Measurements from ENCODE around the gene ZBTB7C.

The ZBTB7C gene

DNA sequence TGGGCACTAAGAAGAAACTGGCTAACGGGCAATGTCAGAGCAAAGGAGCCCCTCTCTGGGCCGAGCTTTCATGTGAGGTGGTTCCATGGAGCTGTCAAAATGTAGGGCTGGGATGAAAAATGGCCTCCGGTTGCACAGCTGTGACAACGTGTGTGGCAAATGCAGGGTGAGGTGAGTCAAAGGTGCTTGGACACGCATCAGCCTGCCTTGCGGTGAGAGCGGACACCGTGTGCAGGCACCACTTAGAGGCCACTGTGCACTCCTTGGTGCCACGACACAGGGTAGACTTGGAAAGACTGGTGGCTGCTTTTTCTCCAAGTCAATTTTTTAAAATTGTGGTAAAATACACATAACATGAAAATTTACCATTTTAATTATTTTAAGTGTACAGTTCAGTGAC, 195.4 kb downstream of the ZBTB7C start:
- Histone ChIP-seq H3K4me3 (ENCODE audit: low read length) (no peak overlapping the region), H3K9ac (ENCODE audit: low read depth, low read length) (no peak overlapping the region), H3K9me3 (ENCODE audit: insufficient read depth, low read depth, low read length) (peaks cover 3% of the 10 kb centered on the region; the same call in 1 of the 2 replicates), H3K27ac (ENCODE audit: low read length) (no peak overlapping the region), H3K4me1 (ENCODE audit: insufficient read depth, low read length) (no peaks in the 10 kb centered on the region), H3K36me3 (ENCODE audit: insufficient read depth, low read depth, low read length) (no peaks in the 10 kb centered on the region), H3K27me3 (ENCODE audit: insufficient read depth, low read length) (no peaks in the 10 kb centered on the region)

DNA sequence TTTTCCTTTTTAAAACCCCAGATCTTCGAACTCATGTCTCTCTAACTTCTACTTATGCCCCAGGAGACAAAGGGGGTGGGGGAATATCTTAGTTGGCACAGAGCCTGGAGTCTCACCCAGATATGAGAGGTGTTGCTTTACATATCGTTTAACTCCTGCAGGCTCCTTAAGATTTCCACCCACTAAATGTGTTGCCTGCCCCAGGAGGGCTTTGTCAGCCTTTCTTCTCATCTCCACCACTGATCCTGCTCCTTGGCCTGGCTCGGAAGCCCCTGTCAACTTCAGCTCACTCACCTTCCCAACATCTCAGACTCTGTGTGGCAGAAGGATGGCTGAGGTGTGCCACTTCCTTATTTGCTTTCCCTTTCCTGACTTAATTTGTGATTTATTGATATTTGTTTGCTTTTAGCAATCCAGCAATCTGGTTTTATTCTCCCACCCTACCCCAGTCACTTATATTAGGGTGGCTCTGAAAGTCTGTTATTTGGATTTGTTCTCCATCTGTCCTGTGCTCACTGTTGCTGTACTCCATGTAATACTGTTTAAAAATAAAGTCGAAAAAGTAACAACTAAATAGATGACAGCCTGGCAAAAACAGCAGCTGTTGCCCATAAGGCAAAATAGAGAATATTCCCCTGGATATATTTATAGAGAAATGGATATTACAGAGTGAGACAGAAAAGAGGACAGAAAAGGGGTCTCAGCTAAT, 200.6 kb downstream of the ZBTB7C start:
- Histone ChIP-seq H3K27ac (ENCODE audit: low read length) (no peak overlapping the region), H3K9me3 (ENCODE audit: insufficient read depth, low read depth, low read length) (peaks cover 3% of the 10 kb centered on the region; the same call in 1 of the 2 replicates), H3K9ac (ENCODE audit: low read depth, low read length) (no peak overlapping the region), H3K4me3 (ENCODE audit: low read length) (no peak overlapping the region), H3K36me3 (ENCODE audit: insufficient read depth, low read depth, low read length) (no peaks in the 10 kb centered on the region), H3K27me3 (ENCODE audit: insufficient read depth, low read length) (no peaks in the 10 kb centered on the region), H3K4me1 (ENCODE audit: insufficient read depth, low read length) (no peaks in the 10 kb centered on the region)

DNA sequence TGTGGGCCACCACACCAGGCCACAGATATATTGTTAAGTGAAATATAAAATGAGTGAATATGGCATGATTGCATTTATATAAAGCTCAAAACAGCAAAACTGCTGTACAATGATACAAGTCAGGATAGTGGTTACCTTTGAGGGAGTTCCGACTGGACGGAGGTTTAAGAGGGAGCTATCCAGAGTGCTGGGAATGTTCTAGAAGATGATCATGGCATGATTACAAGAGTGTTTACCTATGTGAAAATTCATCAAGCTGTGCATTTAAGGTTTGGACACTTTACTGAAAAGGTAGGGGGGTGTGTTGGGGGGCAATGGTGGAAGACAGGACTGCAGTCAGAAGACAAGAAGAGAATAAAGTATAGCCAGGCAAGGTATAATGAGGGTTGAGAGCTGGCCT, 201.4 kb downstream of the ZBTB7C start:
- Histone ChIP-seq H3K36me3 (ENCODE audit: insufficient read depth, low read depth, low read length) (no peaks in the 10 kb centered on the region), H3K4me3 (ENCODE audit: low read length) (no peak overlapping the region), H3K9ac (ENCODE audit: low read depth, low read length) (no peak overlapping the region), H3K27me3 (ENCODE audit: insufficient read depth, low read length) (no peaks in the 10 kb centered on the region), H3K9me3 (ENCODE audit: insufficient read depth, low read depth, low read length) (peaks cover 3% of the 10 kb centered on the region; the same call in 1 of the 2 replicates), H3K27ac (ENCODE audit: low read length) (no peak overlapping the region), H3K4me1 (ENCODE audit: insufficient read depth, low read length) (no peaks in the 10 kb centered on the region)

DNA sequence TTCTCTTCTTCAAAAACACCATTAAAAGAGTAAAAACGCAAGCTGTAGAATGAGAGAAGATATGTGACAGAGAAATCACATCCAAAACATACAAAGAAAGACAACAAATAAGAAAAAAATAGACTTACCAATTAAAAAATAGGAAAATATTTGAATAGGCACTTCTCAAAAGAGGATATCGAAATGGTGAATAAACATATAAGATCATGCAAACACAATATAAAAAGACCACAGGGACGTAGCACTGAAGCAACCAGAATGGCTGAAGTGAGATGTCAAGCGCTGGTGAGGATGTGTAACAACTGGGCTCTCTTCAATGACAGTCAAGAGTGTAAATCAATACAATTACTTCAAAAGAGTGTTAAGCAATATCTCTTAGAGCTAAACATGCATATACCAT, 202.3 kb downstream of the ZBTB7C start:
- H3K9ac ChIP-seq (ENCODE audit: low read depth, low read length) = no peak overlapping the region
- no peaks in the 10 kb centered on the region for H3K36me3 ChIP-seq (ENCODE audit: insufficient read depth, low read depth, low read length)
- H3K27ac ChIP-seq (ENCODE audit: low read length) = no peak overlapping the region
- no peaks in the 10 kb centered on the region for H3K4me1 ChIP-seq (ENCODE audit: insufficient read depth, low read length)
- no peak overlapping the region for H3K4me3 ChIP-seq (ENCODE audit: low read length)
- H3K27me3 ChIP-seq (ENCODE audit: insufficient read depth, low read length) = no peaks in the 10 kb centered on the region
- H3K9me3 ChIP-seq (ENCODE audit: insufficient read depth, low read depth, low read length) = peaks cover 3% of the 10 kb centered on the region; the same call in 1 of the 2 replicates

DNA sequence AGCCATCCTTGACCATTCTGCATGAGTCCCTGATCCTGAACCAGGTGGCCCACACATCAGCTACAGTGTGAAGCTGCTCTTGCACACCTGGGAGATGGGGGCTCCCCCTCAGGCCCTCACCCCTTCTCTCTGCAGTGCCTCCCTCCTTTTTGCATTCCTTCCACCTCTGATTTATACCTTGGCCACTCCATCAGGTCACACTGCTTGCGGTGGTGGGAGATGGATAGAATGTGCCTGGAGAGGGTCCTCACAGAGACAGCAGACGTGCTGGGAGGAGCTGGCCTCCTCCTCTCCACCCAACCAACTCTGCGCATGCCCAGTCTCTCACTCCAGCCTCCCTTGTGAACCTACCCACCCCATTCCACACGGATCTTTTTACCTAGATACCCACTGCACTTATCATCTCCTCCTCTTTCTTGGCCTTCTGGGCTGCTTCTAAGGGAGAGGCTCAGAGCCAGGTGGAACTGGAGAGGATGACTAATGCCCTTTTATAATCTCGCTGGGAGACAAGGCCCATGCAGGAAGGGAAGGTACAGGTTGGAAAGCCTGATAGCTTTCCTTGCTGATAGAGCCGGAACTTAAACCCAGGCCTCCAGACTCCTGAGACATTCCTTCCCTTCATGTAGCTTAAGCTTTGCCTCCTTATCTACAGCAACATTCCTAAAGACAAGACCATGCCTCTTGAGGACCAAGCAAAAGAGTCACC, 205.1 kb downstream of the ZBTB7C start:
- Histone ChIP-seq H3K9me3 (ENCODE audit: insufficient read depth, low read depth, low read length) (no peaks in the 10 kb centered on the region), H3K27me3 (ENCODE audit: insufficient read depth, low read length) (no peaks in the 10 kb centered on the region), H3K4me3 (ENCODE audit: low read length) (no peak overlapping the region), H3K36me3 (ENCODE audit: insufficient read depth, low read depth, low read length) (no peaks in the 10 kb centered on the region), H3K27ac (ENCODE audit: low read length) (no peak overlapping the region), H3K4me1 (ENCODE audit: insufficient read depth, low read length) (no peaks in the 10 kb centered on the region), H3K9ac (ENCODE audit: low read depth, low read length) (no peak overlapping the region)

DNA sequence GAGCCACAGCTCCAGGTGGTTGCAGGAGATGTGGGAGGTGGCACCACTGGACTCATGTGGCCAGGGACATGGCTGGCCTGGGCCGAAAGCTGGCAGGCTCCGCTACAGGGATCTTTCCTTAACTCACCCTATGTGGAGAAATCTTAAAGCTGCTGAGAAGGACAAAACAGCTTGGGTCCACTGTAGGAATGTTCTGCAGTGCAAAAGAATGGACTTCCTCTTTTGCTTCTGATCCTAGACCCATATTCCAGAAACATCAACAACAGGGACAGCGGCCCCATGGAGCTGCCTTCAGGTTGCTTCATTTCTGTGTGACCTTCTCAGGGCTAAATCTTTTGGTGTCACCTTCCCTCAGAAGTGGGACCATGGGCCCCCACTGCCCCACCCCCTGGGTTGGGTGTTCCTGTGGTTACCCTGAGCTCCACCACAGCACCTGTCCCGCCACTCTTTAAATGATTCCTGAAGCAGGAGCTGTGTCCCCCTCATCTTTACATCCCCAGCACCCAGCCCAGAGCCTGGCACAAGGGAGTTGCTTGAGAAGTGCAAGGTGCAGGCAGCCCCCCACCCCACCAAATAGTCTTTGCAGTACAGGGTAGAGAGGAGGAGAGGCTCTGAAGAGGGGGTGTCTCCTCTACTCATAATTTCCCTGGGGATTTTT, 205.8 kb downstream of the ZBTB7C start:
- no peak overlapping the region for H3K27ac ChIP-seq (ENCODE audit: low read length)
- H3K4me1 ChIP-seq (ENCODE audit: insufficient read depth, low read length) = no peaks in the 10 kb centered on the region
- no peaks in the 10 kb centered on the region for H3K36me3 ChIP-seq (ENCODE audit: insufficient read depth, low read depth, low read length)
- no peak overlapping the region for H3K4me3 ChIP-seq (ENCODE audit: low read length)
- no peaks in the 10 kb centered on the region for H3K27me3 ChIP-seq (ENCODE audit: insufficient read depth, low read length)
- no peak overlapping the region for H3K9ac ChIP-seq (ENCODE audit: low read depth, low read length)
- no peaks in the 10 kb centered on the region for H3K9me3 ChIP-seq (ENCODE audit: insufficient read depth, low read depth, low read length)

DNA sequence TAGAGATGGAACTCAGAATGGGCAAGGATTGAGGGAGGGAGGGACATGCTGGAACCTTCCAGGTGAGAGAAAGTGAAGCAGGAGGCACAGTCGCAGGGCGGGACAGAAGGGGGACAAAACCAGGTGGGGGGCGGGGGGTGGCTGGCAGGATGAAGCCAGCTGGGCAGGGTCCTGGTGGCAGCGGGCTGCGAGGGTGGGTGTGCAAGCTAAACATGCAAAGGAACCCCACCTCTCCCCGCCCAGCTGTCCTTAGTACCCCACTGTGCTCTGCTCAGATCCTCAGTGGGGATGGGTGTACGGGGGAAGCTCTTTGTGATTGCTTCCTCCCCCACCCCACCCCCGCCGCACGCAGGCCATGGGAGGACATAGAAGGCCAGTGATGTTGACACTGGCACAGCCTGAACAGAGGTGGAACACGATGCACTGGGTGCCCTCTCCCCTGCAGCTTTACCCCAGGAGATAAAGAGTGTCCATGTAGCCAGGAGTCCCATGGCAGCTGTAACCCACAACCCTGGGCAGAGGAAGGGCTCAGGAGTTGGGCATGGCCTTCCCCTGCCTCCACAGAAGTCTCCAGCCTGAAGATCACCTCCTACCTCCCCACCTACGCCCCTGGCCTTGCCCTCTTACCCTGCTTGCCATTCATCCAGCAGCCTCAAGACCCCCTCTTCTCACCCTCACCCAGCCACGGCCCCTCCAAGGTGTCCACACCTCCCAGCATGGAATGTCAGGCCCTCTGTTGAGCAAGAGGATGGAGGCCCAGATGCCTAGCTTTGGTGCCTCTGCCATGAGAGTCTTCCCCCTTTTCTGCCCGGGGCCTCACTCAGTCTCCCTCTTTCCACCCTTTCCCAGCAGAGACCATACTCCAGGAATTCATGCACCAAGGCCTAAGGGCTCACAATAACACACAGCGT, 206.6 kb downstream of the ZBTB7C start:
- Histone ChIP-seq H3K36me3 (ENCODE audit: insufficient read depth, low read depth, low read length) (no peaks in the 10 kb centered on the region), H3K27ac (ENCODE audit: low read length) (no peak overlapping the region), H3K4me3 (ENCODE audit: low read length) (no peak overlapping the region), H3K9me3 (ENCODE audit: insufficient read depth, low read depth, low read length) (no peaks in the 10 kb centered on the region), H3K27me3 (ENCODE audit: insufficient read depth, low read length) (no peaks in the 10 kb centered on the region), H3K9ac (ENCODE audit: low read depth, low read length) (no peak overlapping the region), H3K4me1 (ENCODE audit: insufficient read depth, low read length) (no peaks in the 10 kb centered on the region)

DNA sequence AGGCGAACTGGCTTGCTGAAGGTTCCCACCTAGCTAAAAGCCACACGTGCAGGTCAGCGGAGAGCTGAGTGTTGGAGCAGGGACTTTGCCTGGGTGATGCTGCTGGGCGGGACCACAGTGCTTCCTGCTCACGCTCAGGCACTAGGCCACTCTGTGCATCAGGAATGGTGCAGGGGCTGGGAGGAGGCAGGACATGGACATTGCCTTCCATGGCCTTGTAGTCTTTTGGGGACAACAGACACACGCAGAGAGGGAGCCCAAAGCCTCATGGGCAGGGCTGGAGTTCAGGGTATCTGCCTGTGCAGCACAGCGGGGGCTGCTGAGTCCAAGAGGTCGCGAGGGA, 207.2 kb downstream of the ZBTB7C start:
- H3K9me3 ChIP-seq (ENCODE audit: insufficient read depth, low read depth, low read length) = no peaks in the 10 kb centered on the region
- H3K27me3 ChIP-seq (ENCODE audit: insufficient read depth, low read length) = no peaks in the 10 kb centered on the region
- no peaks in the 10 kb centered on the region for H3K4me1 ChIP-seq (ENCODE audit: insufficient read depth, low read length)
- H3K27ac ChIP-seq (ENCODE audit: low read length) = no peak overlapping the region
- no peaks in the 10 kb centered on the region for H3K36me3 ChIP-seq (ENCODE audit: insufficient read depth, low read depth, low read length)
- no peak overlapping the region for H3K9ac ChIP-seq (ENCODE audit: low read depth, low read length)
- H3K4me3 ChIP-seq (ENCODE audit: low read length) = no peak overlapping the region

DNA sequence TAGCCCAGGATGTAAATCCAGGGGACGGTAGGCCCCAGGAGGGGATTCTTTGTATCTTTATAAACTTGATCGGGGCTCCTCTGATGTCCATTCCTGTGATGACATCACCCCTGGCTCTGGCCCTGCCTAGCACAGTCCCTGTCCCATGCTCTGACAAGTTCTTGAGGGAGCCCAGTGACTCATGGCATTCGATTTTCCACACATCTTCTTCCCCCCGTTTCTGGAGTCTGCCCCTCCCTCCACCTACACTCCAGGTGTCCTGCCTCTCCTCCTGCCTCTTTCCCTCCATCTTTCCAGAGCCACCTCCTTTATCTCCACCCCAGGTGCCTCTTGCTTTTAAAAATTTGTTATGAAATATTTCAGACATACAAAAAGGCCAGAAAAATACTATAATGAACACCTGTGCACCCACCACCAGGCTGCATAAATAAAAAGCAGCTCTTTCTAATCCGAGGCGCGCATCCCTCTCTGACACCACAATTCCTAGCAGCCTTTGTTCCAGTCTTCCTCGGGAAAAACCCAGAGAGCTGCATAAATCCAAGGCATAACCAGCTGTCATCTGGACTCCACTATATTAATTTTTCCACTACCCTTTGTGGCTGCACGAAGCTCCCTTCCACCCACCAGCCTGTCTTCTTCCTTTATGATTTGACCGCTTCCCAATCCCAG, 207.7 kb downstream of the ZBTB7C start:
- Histone ChIP-seq H3K27ac (ENCODE audit: low read length) (no peak overlapping the region), H3K4me3 (ENCODE audit: low read length) (no peak overlapping the region), H3K4me1 (ENCODE audit: insufficient read depth, low read length) (no peaks in the 10 kb centered on the region), H3K27me3 (ENCODE audit: insufficient read depth, low read length) (no peaks in the 10 kb centered on the region; the same call in 1 of the 2 replicates), H3K9me3 (ENCODE audit: insufficient read depth, low read depth, low read length) (no peaks in the 10 kb centered on the region), H3K36me3 (ENCODE audit: insufficient read depth, low read depth, low read length) (no peaks in the 10 kb centered on the region), H3K9ac (ENCODE audit: low read depth, low read length) (no peak overlapping the region)

DNA sequence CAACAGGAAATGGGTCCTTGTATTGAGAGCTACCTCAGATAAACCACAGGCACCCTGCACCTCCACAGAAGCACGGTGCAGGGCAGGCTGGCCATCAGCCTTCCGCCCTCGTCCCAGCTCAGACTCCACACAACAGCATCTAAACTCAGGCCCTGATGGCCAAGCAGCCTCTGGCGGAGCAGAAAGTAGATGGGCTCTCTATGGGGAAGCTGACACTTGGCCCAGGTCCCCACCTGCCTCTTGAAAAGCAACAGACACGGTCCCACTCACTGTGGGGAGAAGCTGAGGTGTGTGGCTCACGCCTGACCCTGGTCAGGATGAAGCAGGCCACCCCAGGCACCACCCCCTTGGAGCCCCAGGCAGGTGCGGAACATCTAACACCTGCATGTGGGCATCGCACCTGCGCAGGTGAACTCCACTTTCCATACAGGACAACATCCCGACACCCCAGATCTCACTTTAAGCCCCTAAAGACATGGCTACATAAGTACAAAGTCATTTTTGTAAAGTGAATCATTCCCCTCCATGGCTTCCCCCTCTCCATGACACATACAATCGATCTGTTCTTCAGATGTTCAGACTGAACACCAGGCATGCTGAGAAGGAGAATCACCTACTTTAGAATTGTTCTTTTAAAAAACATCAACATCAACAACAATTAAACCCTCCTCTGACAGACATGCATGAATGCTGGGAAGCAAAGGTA, 208.4 kb downstream of the ZBTB7C start:
- Histone ChIP-seq H3K4me3 (ENCODE audit: low read length) (no peak overlapping the region), H3K4me1 (ENCODE audit: insufficient read depth, low read length) (no peaks in the 10 kb centered on the region), H3K36me3 (ENCODE audit: insufficient read depth, low read depth, low read length) (no peaks in the 10 kb centered on the region), H3K9ac (ENCODE audit: low read depth, low read length) (no peak overlapping the region), H3K9me3 (ENCODE audit: insufficient read depth, low read depth, low read length) (no peaks in the 10 kb centered on the region), H3K27ac (ENCODE audit: low read length) (no peak overlapping the region), H3K27me3 (ENCODE audit: insufficient read depth, low read length) (no peaks in the 10 kb centered on the region; the same call in 1 of the 2 replicates)
